ENCODE results near the gene SF3B3.

GRCh38 chr16:70544548-70544947 lies 20.9 kb downstream of the SF3B3 start:
- TF ChIP-seq CTCF (IDR thresholded peaks at IDR 0.05) (no peak), POLR2A (IDR thresholded peaks at IDR 0.05) (no peak)
